Measurements from ENCODE around the gene ARHGEF40.

The ARHGEF40 gene

DNA sequence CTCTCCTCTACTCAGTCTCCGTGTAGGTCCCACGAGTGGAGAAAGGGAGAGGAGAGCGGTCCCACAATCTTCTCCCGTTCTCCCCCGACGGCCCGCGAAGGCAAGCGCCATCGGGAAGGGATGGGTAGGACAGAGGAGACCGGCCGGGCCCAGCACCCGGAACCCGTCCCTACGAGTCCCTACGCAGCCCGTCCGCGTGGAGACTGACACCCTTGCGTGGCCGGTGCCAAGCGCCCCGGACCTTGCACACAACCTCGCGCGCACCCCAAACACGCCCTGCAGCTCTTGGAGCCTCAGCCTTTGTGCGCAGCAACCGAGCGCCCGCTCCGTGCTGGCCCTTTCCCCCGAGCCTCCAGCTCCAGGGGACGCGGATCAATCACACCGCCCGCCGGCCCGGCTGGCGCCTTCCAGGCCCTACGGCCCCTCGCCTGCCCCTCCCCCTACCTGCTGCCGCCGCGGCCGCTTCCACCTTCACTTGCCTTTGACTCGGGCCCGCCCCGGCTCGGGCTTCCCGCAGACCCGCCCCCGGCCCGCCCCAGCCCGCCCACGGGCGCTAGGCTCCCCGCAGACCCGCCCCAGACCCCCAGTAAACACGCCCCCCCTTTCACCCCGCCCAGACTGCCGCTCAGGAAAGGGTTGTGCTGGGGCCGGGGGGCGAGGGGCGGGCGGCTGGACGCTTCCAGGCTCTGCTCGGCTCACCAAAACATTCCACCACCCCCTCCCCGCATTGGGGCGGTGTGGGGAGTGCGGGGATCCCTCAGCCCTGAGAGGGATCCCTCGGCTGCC, 45.3 kb upstream of the ARHGEF40 start, which contains the start of gene NDRG2:
NDRG2 (minus strand) TSS at position 477 of the 786 bp plus-strand sequence. CDS start 1,746 bp downstream, outside the sequence.
- Histone ChIP-seq H3K9me3 (no peaks in the 10 kb centered on the region), H3K4me3 (ENCODE audit: low read depth, low read length) (peak within 1 kb of the TSS; percentile 73), H3K27me3 (no peaks in the 10 kb centered on the region), H3K36me3 (no peaks in the 10 kb centered on the region), H3K4me1 (no peaks in the 10 kb centered on the region)
- DNase-seq = peak; percentile 87
- TF ChIP-seq, protein P1, sequence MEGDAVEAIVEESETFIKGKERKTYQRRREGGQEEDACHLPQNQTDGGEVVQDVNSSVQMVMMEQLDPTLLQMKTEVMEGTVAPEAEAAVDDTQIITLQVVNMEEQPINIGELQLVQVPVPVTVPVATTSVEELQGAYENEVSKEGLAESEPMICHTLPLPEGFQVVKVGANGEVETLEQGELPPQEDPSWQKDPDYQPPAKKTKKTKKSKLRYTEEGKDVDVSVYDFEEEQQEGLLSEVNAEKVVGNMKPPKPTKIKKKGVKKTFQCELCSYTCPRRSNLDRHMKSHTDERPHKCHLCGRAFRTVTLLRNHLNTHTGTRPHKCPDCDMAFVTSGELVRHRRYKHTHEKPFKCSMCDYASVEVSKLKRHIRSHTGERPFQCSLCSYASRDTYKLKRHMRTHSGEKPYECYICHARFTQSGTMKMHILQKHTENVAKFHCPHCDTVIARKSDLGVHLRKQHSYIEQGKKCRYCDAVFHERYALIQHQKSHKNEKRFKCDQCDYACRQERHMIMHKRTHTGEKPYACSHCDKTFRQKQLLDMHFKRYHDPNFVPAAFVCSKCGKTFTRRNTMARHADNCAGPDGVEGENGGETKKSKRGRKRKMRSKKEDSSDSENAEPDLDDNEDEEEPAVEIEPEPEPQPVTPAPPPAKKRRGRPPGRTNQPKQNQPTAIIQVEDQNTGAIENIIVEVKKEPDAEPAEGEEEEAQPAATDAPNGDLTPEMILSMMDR (IDR thresholded peaks at IDR 0.05; ENCODE audit: low read depth, low read length) = no peak

DNA sequence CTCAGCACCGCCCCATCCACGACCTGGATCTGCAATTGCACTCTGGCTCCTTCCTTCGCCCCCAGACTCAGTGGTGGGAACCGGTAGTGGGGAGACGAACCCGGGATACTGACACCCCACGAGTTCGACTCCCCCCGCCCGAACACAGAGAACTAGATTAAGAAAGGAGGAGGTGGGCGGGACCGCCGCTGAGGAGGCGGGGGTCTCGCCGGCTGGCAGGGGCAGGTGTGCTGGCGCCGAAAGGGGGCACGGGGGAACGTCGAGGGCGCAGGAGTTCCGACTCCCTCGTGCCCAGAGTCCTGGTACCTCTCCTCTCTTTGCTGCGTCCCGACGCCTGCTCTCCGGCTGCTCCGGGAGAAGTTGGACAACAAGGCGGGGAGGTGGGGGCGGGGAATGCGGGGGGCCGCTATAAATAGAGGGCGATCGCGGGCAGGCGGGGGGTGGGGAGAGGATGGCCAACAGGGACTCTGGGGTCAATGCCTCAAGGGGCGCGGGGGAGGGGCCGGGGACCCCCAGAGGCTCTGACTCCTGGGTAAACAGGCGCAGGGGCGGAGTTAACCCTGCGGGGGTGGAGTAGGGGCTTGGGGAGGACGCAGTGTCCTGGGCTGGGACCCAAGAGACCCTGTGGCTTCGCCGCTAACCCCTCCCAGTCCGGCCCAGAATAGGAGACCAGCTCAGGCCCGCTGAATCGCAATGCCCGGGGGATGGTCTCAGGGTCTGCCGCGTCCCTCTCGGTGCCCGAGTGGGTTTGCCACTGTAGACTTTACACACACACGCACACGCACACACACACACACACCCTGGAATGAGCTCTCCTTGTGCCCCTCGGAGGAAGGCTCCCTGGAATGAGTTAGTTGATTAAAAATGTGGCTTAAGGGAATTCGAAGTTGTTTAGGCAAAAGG, 44.5 kb upstream of the ARHGEF40 start:
- H3K4me1 ChIP-seq = no peaks in the 10 kb centered on the region
- peak overlapping the region; percentile 73 for H3K4me3 ChIP-seq (ENCODE audit: low read depth, low read length)
- no peak for DNase-seq
- no peaks in the 10 kb centered on the region for H3K9me3 ChIP-seq
- H3K27me3 ChIP-seq = no peaks in the 10 kb centered on the region
- TF ChIP-seq, protein P1 (IDR thresholded peaks at IDR 0.05; ENCODE audit: low read depth, low read length) = no peak
- H3K36me3 ChIP-seq = no peaks in the 10 kb centered on the region

DNA sequence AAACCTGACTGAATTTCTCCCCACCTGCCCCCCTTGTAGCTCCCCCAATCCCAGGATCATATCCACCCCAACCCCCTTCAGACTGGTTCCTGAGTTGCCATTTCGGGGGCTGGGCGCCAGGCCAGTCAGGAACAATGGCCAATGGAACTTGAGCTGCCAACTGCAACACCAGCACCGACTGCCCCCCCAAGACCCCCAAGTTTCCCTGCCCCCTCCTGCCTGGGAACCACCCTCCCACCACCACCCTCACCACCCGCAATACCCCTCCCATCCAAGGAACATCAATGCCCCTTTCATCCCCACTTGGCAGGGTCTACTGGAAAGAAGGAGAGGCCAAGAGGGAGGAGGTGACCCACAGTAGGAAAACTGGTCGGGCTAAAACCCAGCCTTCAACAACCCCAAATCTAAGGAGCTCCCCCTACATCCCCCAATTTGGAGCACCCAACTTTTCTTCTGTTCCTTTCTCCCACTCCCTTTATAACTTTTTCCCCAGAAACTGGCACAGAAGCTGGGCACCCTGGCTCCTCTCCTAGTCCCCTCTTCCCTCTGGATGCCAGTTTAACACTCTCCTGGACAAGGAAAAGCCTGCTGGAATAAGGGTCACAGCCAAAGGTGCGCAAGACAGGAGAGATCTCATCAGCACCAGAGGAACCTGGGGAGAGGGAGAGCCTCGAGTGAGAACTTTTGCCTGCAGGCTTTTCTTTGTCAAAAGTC, 43.7 kb upstream of the ARHGEF40 start:
- Histone ChIP-seq H3K27me3 (no peaks in the 10 kb centered on the region), H3K4me3 (ENCODE audit: low read depth, low read length) (no peak overlapping the region), H3K36me3 (no peaks in the 10 kb centered on the region), H3K4me1 (no peaks in the 10 kb centered on the region), H3K9me3 (no peaks in the 10 kb centered on the region)
- DNase-seq = no peak
- TF ChIP-seq, protein P1 (IDR thresholded peaks at IDR 0.05; ENCODE audit: low read depth, low read length) = no peak

DNA sequence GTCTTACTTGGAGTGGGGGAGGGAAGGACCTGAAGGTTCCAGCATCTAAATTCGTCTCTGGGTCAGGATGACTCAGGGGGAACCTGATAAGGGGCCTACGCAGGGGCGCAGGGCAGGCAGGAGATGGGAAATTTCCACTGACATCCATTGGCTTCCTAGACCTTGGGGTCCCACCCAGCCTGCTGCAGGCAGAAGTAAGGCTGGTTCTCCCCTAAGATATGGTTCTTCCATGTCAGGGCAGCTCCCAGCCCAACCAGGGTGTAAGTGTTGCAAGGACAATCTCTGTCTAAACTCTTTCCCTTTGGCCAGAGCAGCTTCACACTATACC, 43.2 kb upstream of the ARHGEF40 start:
- Histone ChIP-seq H3K36me3 (no peaks in the 10 kb centered on the region), H3K27me3 (no peaks in the 10 kb centered on the region), H3K4me3 (ENCODE audit: low read depth, low read length) (no peak overlapping the region), H3K9me3 (no peaks in the 10 kb centered on the region), H3K4me1 (no peaks in the 10 kb centered on the region)
- DNase-seq = no peak
- TF ChIP-seq, protein P1 (IDR thresholded peaks at IDR 0.05; ENCODE audit: low read depth, low read length) = no peak

DNA sequence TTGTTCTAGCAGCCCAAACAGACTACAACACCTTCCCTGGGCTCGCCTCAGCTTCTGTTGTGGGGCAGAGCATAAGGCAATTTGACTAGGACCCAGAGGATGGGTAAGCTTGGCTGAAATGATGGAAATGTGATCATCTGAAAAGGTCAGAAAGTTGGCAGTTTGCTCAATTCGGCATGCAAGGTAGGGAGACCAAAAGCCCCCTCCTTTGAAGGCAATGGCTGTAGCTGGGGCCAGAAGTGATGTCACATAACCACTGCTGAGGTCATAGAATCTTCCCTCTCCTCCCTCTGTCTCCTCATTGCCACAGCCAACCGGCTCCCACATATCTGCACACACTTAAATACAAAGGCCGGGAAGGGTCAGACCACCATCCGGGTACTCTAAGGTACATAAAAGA, 40.2 kb upstream of the ARHGEF40 start, which contains the start of gene TPPP2:
TPPP2 (plus strand) TSS at position 301 of the 400 bp plus-strand sequence. CDS start 365 bp downstream, outside the sequence.
- Histone ChIP-seq H3K36me3 (no peaks in the 10 kb centered on the region), H3K27me3 (no peaks in the 10 kb centered on the region), H3K9me3 (no peaks in the 10 kb centered on the region), H3K4me3 (ENCODE audit: low read depth, low read length) (no peak within 1 kb of the TSS), H3K4me1 (no peaks in the 10 kb centered on the region)
- DNase-seq = no peak
- TF ChIP-seq, protein P1 (IDR thresholded peaks at IDR 0.05; ENCODE audit: low read depth, low read length) = no peak
